HG02981 (cell line): Measurements from ENCODE around the gene SLC25A24.
"Not testable (repeated sequence)": the region's sequence is repeated elsewhere in the genome, so short reads cannot be mapped to it uniquely, and the experiment has no call there.

Experiments
- ATAC-seq: cut with Tn5 transposase; IDR thresholded peaks from one replicate; pipeline ENCODE4 v1.9.1; 2021; ENCODE audit warnings: mild to moderate bottlenecking, moderate library complexity; ENCODE audit not compliant: unreplicated experiment

Gene SLC25A24

DNA sequence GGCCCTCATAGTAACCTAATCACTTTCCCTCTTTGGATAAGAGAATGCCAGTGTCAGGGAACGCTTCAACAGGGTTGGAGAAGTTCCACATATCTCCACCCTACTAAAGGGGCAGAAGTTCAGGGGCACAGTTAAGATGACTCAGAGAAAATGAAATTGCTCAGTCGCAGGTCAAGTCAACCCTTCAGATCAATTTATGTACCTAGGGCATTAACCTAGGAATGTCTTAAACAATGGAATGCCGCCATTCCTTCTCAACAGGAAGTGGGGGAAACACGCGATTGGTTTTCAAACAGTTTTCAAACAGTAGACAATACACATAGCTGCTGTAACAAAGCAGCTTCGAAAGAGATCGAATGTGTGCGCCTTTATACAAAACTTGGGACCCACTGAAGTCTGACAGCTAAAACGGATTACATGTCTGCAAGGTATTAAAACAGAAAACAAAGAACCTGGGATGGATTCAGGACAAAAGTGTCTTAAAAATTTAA is 897 bp downstream of the SLC25A24 start:
- no peak for ATAC-seq

DNA sequence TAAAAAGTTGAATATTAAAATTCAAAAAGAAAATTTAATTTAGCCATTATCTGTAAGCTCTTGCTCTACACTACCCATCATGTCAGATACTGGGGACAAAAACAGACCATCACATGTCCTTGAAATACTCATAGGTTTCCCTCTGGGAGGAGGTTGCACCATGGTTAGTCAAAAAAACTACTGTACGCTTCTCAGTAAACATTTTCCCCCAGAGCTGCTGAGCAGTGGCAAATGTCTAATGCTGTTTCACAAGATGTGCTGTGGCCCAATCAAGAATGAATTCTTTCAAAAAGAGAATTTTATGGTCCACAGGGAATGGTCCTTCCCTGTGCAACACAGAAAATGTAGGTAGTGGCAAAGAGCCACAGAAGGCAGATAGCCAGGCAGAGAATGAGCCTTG is 6.1 kb downstream of the SLC25A24 start:
- ATAC-seq = no peak

- no peak for ATAC-seq
These were observed 6.8 kb downstream of the SLC25A24 start for GRCh38 chr1:108193333-108193732.

DNA sequence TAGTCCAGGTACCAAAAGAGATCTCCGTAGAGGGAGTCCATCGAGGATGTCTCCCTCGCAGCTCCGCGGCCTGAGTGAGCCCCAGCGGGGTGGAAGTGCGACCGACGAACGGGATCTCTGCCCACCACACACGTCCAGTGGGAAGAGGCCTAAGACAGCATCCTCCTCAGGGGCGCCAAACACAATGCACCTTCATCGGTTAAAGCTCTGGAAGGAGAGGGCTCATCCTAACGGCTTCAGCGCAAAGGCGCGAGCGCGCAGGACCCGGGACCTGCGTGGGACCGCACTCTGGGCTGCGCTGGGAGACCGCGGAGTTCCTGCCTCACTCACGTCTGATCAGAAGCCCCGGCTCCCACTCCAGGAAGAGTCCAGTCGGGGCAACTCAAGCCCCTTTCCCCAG is 7.6 kb downstream of the SLC25A24 start:
- no peak for ATAC-seq

DNA sequence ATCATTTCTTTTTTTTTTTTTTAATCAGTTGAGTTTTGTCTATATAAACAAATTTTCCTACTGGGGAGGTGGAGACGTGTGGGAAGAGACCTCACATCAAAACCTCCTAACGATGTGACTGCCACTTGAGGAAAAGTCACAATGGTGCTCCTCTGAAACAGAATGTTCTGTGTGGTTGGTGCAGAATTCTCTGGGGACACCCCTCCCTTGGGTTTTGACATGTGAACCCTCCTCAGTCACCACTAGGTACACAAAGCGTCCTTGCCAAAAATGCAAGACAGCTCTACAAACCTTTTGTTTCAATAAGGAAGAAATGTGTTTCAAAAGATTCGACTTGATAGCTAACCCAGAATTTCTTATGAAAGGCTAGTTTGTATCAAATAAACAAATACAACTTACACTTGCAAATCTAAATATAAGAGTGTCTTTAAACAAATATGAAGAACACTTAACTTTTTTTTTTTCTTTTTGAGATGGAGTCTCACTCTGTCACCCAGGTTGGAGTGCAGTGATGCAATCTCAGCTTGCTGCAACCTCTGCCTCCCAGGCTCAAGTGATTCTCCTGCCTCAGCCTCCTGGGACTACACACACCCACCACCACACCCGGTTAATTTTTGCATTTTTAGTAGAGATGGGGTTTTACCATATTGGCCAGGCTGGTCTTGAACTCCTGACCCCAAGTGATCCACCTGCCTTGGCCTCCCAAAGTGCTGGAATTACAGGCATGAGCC is 9.3 kb downstream of the SLC25A24 start:
- no peak for ATAC-seq

DNA sequence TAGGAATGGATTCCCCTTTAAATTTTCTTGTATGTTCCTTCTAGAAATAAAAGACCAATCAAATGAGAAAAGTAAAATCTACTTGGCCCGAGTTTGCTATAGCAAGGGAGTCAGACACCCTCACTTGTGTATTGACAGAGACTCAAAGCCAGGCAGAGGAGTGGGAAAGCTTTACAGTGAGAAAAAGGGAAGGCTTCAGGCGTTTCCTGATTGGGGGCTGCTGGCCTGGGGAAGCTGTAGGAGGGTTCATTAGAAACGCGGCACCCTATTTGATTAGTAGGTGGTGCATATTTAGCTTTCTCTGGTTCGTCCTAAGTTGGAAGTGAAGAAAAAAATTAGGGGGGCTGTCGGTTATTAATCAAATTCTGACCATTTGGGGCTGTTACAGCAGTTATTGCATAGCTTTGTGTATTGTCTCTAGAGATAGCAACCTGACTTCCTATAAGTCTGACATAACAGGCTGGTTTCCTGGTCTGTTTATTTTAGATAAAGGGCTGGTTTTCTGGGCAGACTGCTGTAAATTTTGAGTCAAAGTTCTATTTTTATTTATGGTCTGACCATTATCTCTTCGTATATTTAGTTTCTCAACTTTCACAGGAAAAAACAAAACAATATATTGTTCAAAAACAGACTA is 10.0 kb downstream of the SLC25A24 start:
- ATAC-seq = no peak

GRCh38 chr1:108188801-108189200 is 11.3 kb downstream of the SLC25A24 start:
- ATAC-seq = no peak

DNA sequence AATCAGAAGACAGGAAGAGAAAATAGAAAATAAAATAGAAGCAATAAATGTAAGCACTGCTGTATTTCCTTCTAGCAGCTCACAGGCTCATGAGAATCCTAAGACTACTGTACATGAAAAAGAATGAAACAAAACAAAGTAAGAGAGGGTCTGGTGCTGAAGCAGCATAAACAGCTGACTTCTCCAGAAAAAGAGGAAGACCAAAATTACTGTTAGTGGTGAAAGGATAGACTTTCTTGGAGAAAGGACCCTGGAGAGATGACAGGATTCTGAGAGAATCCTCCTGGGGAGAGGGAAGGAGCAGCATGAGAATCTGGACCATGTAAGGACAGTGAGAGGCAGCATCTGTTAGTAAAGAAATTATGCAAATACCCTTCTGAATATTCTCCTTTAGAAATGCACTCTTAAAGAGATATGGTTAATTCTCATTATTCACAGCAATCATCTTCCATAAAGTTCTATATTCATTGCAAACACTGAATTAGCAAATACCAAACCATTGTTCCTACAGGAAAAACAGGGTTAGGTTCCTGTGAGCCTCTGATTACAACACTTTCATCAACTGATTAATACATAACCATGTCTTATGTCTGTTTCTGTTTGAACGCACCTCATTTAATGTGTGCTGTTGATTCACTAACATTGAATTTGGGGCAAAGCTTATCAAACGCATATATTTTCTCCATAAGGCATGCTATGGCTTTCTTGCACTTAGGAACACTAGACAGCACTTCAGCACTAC is 17.0 kb downstream of the SLC25A24 start:
- ATAC-seq = no peak

- ATAC-seq = no peak
These were observed 21.1 kb downstream of the SLC25A24 start for GRCh38 chr1:108179018-108179417.

- ATAC-seq = not testable (repeated sequence)
These were observed 37.7 kb downstream of the SLC25A24 start for GRCh38 chr1:108162409-108162808.

DNA sequence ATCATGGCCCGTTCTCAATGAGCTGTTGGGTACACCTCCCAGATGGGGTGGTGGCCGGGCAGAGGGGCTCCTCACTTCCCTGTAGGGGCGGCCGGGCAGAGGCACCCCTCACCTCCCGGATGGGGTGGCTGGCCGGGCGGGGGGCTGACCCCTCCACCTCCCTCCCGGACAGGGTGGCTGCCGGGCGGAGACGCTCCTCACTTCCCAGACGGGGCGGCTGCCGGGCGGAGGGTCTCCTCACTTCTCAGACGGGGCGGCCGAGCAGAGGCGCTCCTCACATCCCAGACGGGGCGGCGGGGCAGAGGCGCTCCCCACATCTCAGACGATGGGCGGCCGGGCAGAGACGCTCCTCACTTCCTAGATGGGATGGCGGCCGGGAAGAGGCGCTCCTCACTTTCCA is 40.2 kb downstream of the SLC25A24 start:
- not testable (repeated sequence) for ATAC-seq

- ATAC-seq = no peak
These were observed 41.2 kb downstream of the SLC25A24 start for GRCh38 chr1:108158893-108159453.

GRCh38 chr1:108154314-108154713 is 45.8 kb downstream of the SLC25A24 start:
- no peak for ATAC-seq

- no peak for ATAC-seq
These were observed 47.3 kb downstream of the SLC25A24 start for GRCh38 chr1:108152782-108153222.

GRCh38 chr1:108151548-108151947 is 48.6 kb downstream of the SLC25A24 start:
- no peak for ATAC-seq

DNA sequence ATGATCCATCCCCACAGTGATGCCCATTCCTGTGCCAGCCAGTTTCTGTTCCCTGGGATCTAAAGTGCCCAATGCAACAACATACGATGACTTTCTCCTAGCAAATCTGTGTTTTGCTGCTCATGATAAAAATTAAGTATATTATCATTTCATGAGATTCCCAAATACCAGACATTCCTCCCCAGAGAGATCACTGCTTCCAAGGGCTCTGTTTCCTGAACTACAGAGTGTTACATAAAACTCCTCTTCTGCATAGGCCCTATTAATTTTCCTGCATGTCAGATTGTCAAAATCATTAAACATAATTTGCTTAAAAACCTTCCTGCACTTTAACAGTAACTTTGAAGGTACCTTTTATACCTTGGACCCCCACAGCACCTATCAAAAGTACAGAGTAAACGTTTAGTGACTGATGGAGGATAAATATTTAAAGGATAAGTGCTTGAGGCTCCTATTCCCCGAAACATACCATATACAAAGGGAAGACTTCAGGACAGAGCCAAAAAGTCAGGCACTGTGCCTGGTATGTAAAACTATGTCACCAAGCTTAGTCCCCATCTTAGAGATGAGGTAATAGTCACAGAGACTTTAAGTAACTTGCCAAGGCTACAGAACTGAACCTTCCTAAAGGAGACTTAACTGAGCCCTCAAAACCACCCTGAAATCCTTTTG is 50.2 kb downstream of the SLC25A24 start:
- ATAC-seq = no peak

DNA sequence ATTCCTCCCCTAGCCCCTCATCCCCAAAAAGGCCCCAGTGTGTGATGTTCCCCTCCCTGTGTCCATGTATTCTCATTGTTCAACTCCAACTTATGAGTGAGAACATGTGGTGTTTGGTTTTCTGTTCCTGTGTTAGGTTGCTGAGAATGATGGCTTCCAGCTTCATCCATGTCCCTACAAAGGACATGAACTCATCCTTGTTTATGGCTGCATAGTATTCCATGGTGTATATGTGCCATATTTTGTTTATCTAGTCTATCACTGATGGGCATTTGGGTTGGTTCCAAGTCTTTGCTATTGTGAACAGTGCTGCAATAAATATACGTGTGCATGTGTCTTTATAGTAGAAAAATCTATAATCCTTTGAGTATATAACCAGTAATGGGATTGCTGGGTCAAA is 55.6 kb downstream of the SLC25A24 start:
- ATAC-seq = not testable (repeated sequence)

GRCh38 chr1:108142773-108143394 is 57.3 kb downstream of the SLC25A24 start:
- ATAC-seq = no peak

DNA sequence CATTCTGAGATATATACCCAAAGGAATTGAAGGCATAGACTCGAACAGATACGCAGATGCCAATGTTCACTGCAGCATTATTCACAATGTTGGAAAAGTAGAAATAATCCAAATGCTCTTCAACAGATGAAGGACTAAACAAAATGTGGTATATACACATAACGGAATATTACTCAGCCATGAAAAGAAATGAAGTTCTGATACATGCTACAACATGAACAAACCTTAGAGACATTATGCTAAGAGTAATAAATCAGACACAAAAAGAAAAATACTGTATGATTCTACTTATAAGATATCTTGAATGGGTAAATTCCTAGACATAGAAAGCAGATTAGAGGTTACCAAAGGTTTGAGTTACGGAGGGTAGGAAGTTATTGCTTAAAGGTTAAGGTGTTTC is 57.9 kb downstream of the SLC25A24 start:
- ATAC-seq = no peak

- ATAC-seq = no peak
These were observed 58.5 kb downstream of the SLC25A24 start for GRCh38 chr1:108141621-108142020.
